Central memory CD8-positive, alpha-beta T cell (primary cell): ENCODE measurements around the gene RIT1.

Source experiments
- ATAC-seq: fragments of 150-1000 bp; cut with Tn5 transposase; replicated peaks from 2 replicates; pipeline ENCODE4 v1.10.0; 2022; ENCODE audit warnings: mild to moderate bottlenecking, moderate FRiP score, moderate number of reproducible peaks; ENCODE audit not compliant: poor library complexity, severe bottlenecking; ENCODE audit errors: extremely low read depth
- DNase-seq, 2 donors: peaks; one replicate each; pipeline ENCODE4 v3.0.0; 2021; ENCODE audit warnings: low spot score in 2 of 2
- H3K27ac Mint-ChIP-seq: one replicate; pipeline ENCODE4 v1.8.0; 2022; ENCODE audit warnings: low read depth, mild to moderate bottlenecking, moderate library complexity, mixed read lengths
- H3K27me3 Mint-ChIP-seq: one replicate; pipeline ENCODE4 v1.8.0; 2022; ENCODE audit warnings: mixed read lengths
- H3K36me3 Mint-ChIP-seq: one replicate; pipeline ENCODE4 v1.8.0; 2022; ENCODE audit warnings: mild to moderate bottlenecking, moderate library complexity, mixed read lengths; ENCODE audit not compliant: insufficient read depth
- H3K4me1 Mint-ChIP-seq: one replicate; pipeline ENCODE4 v1.8.0; 2022; ENCODE audit warnings: mixed read lengths
- H3K4me3 Mint-ChIP-seq: one replicate; pipeline ENCODE4 v1.8.0; 2022; ENCODE audit warnings: mild to moderate bottlenecking, moderate library complexity, mixed read lengths
- H3K9me3 Mint-ChIP-seq: one replicate; pipeline ENCODE4 v1.8.0; 2022; ENCODE audit warnings: mixed read lengths

RIT1 gene

GRCh38 chr1:155942578-155943141 lies 31.5 kb upstream of the RIT1 start:
- no peak for DNase-seq
- no peak overlapping the region for H3K4me3 Mint-ChIP-seq
- peaks cover 41% of the 10 kb centered on the region for H3K4me1 Mint-ChIP-seq
- peaks cover 21% of the 10 kb centered on the region for H3K36me3 Mint-ChIP-seq
- no peak for ATAC-seq
- no peak overlapping the region for H3K27ac Mint-ChIP-seq
- no peaks in the 10 kb centered on the region for H3K9me3 Mint-ChIP-seq
- no peaks in the 10 kb centered on the region for H3K27me3 Mint-ChIP-seq

- DNase-seq, result no peak
- no peak for ATAC-seq
- Mint-ChIP-seq H3K4me1 (peaks cover 38% of the 10 kb centered on the region), H3K27ac (no peak overlapping the region), H3K36me3 (peaks cover 18% of the 10 kb centered on the region), H3K27me3 (no peaks in the 10 kb centered on the region), H3K4me3 (no peak overlapping the region), H3K9me3 (no peaks in the 10 kb centered on the region)
Measured at GRCh38 chr1:155941845-155942531, 30.8 kb upstream of the RIT1 start.

DNA sequence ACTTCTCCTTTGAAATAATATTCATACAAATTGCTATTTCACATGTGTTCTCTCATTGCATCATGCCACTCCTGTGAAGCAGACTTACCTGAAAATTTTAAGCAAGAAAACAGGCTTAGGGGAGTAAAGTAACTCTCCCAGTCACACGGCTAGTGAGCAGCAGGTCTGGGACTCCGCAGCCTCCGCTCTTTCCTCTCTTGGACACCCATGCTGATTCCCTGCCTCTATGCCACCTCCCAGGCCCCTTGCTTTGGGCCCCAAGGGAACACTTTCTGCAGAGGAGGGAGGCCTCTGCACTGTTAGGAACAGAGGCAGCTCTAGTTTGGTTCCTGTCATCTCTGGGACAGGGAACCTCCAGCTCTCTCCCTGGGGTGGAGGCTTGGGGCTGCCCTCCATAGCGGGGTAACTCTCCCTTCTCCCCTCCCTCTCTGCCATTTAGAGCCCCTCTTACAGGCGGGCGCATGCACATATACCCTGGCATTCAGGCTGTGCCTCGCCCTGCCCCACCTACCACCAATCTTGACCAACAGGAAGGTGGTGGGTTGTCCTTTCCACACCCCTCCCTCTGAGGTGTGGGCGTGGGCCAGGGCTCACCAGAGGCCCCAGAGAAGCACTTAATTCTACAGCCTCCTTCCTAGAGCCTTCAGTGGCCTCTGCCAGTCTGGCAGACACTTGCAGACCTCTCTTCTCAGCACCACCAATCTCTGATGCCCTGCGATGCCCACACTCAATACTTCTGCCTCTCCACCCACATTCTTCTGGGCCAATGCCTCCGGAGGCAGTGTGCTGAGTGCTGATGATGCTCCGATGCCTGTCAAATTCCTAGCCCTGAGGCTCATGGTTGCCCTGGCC lies 30.1 kb upstream of the RIT1 start, which contains the start of gene RXFP4:
RXFP4 (plus strand) TSS at position 646 of the 852 bp plus-strand sequence; CDS start at position 718, 72 bp downstream.
- DNase-seq (no peak), ATAC-seq (no peak)
- peak within 1 kb of the TSS; percentile 84 for H3K27ac Mint-ChIP-seq
- H3K36me3 Mint-ChIP-seq, result peaks cover 10% of the 10 kb centered on the region
- no peak within 1 kb of the TSS for H3K4me3 Mint-ChIP-seq
- peaks cover 30% of the 10 kb centered on the region for H3K4me1 Mint-ChIP-seq
- no peaks in the 10 kb centered on the region for H3K27me3 Mint-ChIP-seq
- H3K9me3 Mint-ChIP-seq, result no peaks in the 10 kb centered on the region

- peaks cover 7% of the 10 kb centered on the region for H3K36me3 Mint-ChIP-seq
- no peaks in the 10 kb centered on the region for H3K9me3 Mint-ChIP-seq
- peak overlapping the region; percentile 84 for H3K27ac Mint-ChIP-seq
- H3K27me3 Mint-ChIP-seq, result no peaks in the 10 kb centered on the region
- DNase-seq (no peak), ATAC-seq (no peak)
- H3K4me3 Mint-ChIP-seq, result no peak overlapping the region
- peaks cover 26% of the 10 kb centered on the region for H3K4me1 Mint-ChIP-seq
Measured at GRCh38 chr1:155940482-155940992, 29.4 kb upstream of the RIT1 start.

DNA sequence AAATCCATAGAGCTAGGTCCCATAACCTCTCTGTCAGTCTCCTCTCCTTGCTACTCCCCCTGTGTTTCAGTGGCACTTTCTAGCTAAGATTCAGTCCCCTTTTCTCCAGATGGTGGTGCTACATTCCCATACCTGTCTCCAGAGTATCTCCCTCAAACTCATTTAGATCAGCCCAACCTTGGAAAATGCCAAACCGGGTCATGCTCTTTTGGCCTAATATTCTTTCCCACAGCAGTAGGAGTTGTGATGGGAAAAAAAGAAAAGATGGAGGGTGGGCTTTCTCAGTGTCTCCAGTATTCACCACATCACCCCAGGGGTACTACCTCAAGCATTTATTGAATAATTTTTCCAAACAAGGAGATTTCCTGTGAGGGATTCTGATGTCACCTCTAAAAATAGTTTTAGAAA lies 27.1 kb upstream of the RIT1 start:
- Mint-ChIP-seq H3K4me3 (no peak overlapping the region), H3K4me1 (peaks cover 18% of the 10 kb centered on the region), H3K36me3 (peaks cover 5% of the 10 kb centered on the region), H3K27ac (no peak overlapping the region), H3K9me3 (no peaks in the 10 kb centered on the region), H3K27me3 (no peaks in the 10 kb centered on the region)
- ATAC-seq (no peak), DNase-seq (no peak)

DNA sequence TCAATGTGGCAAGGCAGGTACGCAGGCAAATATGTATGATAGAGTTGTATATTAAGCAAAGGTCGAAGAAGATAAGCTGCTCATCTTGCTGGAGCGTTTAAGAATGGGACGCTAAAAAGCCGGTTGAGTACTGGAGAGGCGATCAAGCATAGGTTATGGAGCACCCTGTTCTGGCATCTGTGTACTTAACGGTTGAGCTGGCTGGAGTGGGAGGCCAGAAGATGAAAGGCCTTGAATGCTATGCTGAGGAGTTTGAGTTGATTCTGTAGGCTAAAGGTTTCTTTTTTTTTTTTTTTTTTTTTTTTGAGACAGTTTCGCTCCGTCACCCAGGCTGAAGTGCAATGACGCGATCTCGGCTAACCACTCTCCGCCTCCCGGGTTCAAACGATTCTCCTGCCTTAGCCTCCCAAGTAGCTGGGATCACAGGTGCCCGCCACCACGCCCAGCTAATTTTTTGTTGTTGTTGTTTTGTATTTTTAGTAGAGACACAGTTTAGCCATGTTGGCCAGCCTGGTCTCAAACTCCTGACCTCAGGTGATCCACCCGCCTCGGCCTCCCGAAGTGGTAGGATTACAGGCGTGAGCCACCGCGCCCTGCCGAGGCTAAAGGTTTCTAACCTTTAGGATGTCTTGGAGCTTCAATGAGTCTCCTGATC lies 23.9 kb upstream of the RIT1 start:
- Mint-ChIP-seq H3K27ac (no peak overlapping the region), H3K4me1 (peaks cover 18% of the 10 kb centered on the region), H3K36me3 (peaks cover 15% of the 10 kb centered on the region), H3K9me3 (no peaks in the 10 kb centered on the region), H3K27me3 (no peaks in the 10 kb centered on the region), H3K4me3 (no peak overlapping the region)
- ATAC-seq, result no peak
- DNase-seq, result no peak

DNA sequence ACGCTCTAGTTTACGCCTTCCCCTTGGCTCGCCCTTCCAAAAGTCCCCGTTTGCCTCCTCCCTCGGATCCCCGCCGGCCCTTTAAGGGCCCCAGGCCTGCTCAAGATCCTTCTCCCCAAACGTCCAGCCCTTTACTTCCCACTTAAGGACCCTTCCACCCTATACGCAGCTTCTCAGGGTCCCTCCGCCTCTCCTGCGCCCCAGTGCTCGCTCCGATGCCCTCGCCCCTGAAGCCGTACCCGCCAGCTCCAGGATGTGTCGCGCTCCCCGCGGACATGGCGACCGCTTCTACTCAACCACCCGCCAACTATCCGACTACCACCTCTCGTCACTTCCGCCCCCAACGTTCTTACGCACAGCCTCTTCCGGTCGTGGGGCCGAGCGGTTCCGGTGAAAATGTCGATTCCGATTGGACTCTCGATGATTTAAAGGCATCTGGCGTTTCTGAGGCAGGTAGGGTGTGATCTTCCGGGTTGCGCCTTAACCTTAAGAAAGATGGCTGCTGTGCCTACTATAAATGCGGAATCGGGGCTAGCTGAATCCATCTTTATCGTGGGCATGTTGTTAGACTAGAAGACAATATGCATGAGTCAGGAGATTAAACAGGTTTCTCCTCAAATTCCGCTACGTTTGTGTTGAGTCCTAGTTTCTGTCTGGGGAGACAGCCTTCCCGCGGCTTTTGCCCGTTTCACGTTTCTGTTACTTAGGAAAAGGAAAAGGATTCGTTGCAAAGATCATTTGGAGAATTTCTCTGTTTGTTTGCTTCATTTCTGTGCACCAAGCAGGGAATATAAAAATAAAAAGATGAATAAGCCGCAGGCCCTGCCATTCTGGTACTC lies 23.2 kb upstream of the RIT1 start, which contains the start of gene KHDC4:
KHDC4 (minus strand) TSS at position 317 of the 839 bp plus-strand sequence; CDS start at position 277, 40 bp downstream.
- peaks cover 23% of the 10 kb centered on the region for H3K4me1 Mint-ChIP-seq
- no peaks in the 10 kb centered on the region for H3K27me3 Mint-ChIP-seq
- ATAC-seq (peak; percentile 98), DNase-seq (peak; percentile 83 to 94)
- no peak within 1 kb of the TSS for H3K4me3 Mint-ChIP-seq
- H3K27ac Mint-ChIP-seq, result no peak within 1 kb of the TSS
- no peaks in the 10 kb centered on the region for H3K9me3 Mint-ChIP-seq
- peaks cover 22% of the 10 kb centered on the region for H3K36me3 Mint-ChIP-seq

DNA sequence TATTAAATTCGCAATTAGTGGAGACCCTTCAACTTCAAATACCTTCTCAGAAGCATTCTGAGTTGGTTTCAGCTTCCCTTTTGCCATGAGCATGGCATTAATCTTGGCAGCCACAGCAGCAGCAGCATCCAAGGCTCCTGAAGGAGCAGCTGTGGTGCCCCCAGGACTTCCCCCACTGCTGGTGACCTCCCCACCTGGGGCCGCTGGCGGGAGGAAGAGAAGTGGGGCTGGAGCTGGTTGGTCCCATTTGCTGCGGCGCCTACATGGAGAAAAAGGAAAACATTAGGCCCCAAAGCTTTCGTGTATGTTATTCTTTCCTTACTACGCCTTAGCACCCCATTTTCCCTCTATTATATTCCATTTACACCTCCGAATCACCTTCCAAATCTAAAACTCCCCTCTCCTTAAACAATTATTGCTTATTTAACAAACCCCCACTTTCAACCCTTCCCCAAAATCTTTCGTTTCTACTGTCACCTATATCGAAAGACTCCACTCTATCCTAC lies 22.5 kb upstream of the RIT1 start:
- no peak overlapping the region for H3K27ac Mint-ChIP-seq
- no peaks in the 10 kb centered on the region for H3K27me3 Mint-ChIP-seq
- peaks cover 25% of the 10 kb centered on the region for H3K4me1 Mint-ChIP-seq
- ATAC-seq (no peak), DNase-seq (no peak)
- H3K4me3 Mint-ChIP-seq, result no peak overlapping the region
- H3K9me3 Mint-ChIP-seq, result no peaks in the 10 kb centered on the region
- peaks cover 27% of the 10 kb centered on the region for H3K36me3 Mint-ChIP-seq

DNA sequence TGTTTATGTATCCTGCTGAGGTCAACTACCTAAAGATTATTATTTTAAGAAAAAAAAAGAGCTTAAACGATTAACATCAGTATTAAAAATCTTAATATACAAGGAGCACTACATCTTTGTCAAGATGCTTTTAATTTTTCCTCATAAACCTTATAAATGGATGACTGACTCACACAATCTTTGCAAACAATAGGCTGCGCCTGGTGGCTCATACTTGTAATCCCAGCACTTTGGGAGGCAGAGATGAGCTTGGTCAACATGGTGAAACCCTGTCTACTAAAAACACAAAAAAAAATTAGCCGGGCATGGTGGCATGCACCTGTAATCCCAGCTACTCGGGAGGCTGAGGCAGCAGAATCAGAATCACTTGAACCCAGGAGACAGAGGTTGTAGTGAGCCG lies 21.3 kb upstream of the RIT1 start:
- no peak overlapping the region for H3K4me3 Mint-ChIP-seq
- peaks cover 25% of the 10 kb centered on the region for H3K4me1 Mint-ChIP-seq
- no peak overlapping the region for H3K27ac Mint-ChIP-seq

DNA sequence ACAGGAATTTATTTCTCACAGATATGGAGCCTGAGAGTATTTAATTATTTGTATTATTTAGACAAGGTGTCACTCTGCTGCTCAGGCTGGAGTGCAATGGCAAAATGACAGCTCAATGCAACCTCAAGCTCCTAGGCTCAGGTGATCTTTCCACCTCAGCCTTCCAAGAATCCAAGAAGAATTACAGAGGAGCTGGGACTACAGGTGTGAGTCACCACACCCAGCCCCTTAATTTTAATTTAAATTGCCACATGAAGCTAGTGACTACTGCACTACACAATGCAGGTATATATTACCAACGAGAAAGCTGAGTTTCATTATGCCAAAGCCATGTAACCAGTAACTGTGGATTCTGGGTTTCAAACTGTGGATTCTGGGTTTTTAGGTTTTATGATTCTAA lies 20.9 kb upstream of the RIT1 start:
- Mint-ChIP-seq H3K9me3 (no peaks in the 10 kb centered on the region), H3K4me1 (peaks cover 25% of the 10 kb centered on the region), H3K27ac (no peak overlapping the region), H3K36me3 (peaks cover 43% of the 10 kb centered on the region), H3K4me3 (no peak overlapping the region), H3K27me3 (no peaks in the 10 kb centered on the region)
- no peak for DNase-seq
- ATAC-seq, result no peak

More for the DNA sequence above, 21.3 kb upstream of the RIT1 start:
- H3K9me3 Mint-ChIP-seq, result no peaks in the 10 kb centered on the region
- H3K36me3 Mint-ChIP-seq, result peaks cover 39% of the 10 kb centered on the region
- no peaks in the 10 kb centered on the region for H3K27me3 Mint-ChIP-seq
- no peak for ATAC-seq
- DNase-seq, result no peak

DNA sequence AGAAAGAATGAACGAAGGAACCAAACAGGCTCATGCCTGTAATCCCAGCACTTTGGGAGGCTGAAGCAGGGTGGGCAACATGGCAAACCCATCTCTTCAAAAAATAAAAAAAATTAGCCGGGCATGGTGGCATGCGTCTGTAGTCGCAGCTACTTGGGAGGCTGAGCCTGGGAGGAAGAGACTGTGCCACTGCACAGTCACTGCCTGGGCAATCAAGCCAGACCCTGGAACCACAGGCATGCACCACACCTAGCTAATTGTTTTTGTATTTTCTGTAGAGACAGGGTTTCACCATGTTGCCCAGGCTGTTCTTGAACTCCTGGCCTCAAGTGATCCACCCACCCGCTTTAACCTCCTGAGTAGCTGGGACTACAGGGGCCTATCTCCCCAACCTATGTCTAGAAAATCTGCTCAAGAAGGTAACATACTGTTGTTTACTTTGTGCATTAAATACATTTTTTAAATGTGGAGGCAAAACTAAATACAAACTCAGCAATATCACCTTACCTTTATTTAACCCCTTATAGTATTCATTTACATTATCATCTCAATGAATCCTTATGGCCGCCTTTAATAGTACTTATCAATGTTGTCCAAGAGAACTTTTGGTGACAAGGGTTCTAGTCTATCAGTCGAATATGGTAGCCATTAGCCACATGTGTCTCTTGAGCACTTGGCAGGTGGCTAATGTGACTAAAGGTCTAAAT lies 20.3 kb upstream of the RIT1 start:
- H3K4me3 Mint-ChIP-seq, result no peak overlapping the region
- peaks cover 25% of the 10 kb centered on the region for H3K4me1 Mint-ChIP-seq
- no peak for DNase-seq
- H3K36me3 Mint-ChIP-seq, result peaks cover 49% of the 10 kb centered on the region
- no peaks in the 10 kb centered on the region for H3K27me3 Mint-ChIP-seq
- H3K27ac Mint-ChIP-seq, result peak overlapping the region; percentile 90
- ATAC-seq, result no peak
- H3K9me3 Mint-ChIP-seq, result no peaks in the 10 kb centered on the region
